Neuronal stem cell (in vitro differentiated cells): ENCODE data around the gene LGALS3BP.

Source experiments
- DNase-seq: peaks from one replicate; pipeline ENCODE4 v3.0.0-alpha.2; 2013; ENCODE audit warnings: low spot score
- H2AFZ ChIP-seq: one replicate; pipeline ENCODE4 v1.6.1; 2013; ENCODE audit warnings: mild to moderate bottlenecking, low read length, inconsistent platforms
- H2AK5ac ChIP-seq: 2 replicates; pipeline ENCODE4 v1.6.1; 2013; ENCODE audit warnings: low read depth, mild to moderate bottlenecking, inconsistent platforms, low read length, moderate library complexity, mixed read lengths
- H2BK120ac ChIP-seq: 2 replicates; pipeline ENCODE4 v1.6.1; 2013; ENCODE audit warnings: low read depth, mild to moderate bottlenecking, inconsistent platforms, low read length, moderate library complexity, mixed read lengths
- H2BK12ac ChIP-seq: one replicate; pipeline ENCODE4 v1.6.1; 2013; ENCODE audit warnings: low read length, inconsistent platforms
- H2BK15ac ChIP-seq: 2 replicates; pipeline ENCODE4 v1.6.1; 2013; ENCODE audit warnings: mild to moderate bottlenecking, low read length, inconsistent platforms, mixed read lengths
- H2BK5ac ChIP-seq: one replicate; pipeline ENCODE4 v1.6.1; 2013; ENCODE audit warnings: inconsistent platforms, mild to moderate bottlenecking, low read length, moderate library complexity
- H3K14ac ChIP-seq: one replicate; pipeline ENCODE4 v1.6.1; 2013; ENCODE audit warnings: low read length, inconsistent platforms
- H3K18ac ChIP-seq: 2 replicates; pipeline ENCODE4 v1.6.1; 2013; ENCODE audit warnings: low read length, inconsistent platforms
- H3K23ac ChIP-seq: 2 replicates; pipeline ENCODE4 v1.6.1; 2013; ENCODE audit warnings: low read depth, mild to moderate bottlenecking, mixed read lengths, low read length, inconsistent platforms; ENCODE audit not compliant: poor library complexity
- H3K27ac ChIP-seq: replicated peaks from 3 replicates; pipeline ENCODE4 v1.5.1; 2013; ENCODE audit warnings: low read length, inconsistent platforms
- H3K27me3 ChIP-seq, 3 experiments: 2 replicates each; pipeline ENCODE4 v1.6.1; 2013; ENCODE audit warnings: low read length in 3 of 3, mild to moderate bottlenecking in 2 of 3, inconsistent platforms in 1 of 3, low read depth in 1 of 3, mixed read lengths in 1 of 3, moderate library complexity in 1 of 3; ENCODE audit not compliant: control insufficient read depth in 3 of 3, insufficient read depth in 3 of 3
- H3K36me3 ChIP-seq, 2 donors: replicated peaks in 1 of 2; 2 replicates each; pipeline ENCODE4 v1.6.1; 2013; ENCODE audit warnings: low read length in 2 of 2; ENCODE audit not compliant: control insufficient read depth in 2 of 2, insufficient read depth in 2 of 2
- H3K4ac ChIP-seq: 2 replicates; pipeline ENCODE4 v1.6.1; 2013; ENCODE audit warnings: inconsistent platforms, mild to moderate bottlenecking, low read length, moderate library complexity
- H3K4me1 ChIP-seq, 2 donors: 1 replicate in 1 of 2; 2 replicates in 1 of 2; pipeline ENCODE4 v1.6.1; 2013; ENCODE audit warnings: low read length in 2 of 2, low read depth in 1 of 2; ENCODE audit not compliant: control insufficient read depth in 2 of 2, insufficient read depth in 1 of 2
- H3K4me2 ChIP-seq: one replicate; pipeline ENCODE4 v1.6.1; 2013; ENCODE audit warnings: mild to moderate bottlenecking, low read length, inconsistent platforms; ENCODE audit not compliant: insufficient read depth, poor library complexity, severe bottlenecking
- H3K4me3 ChIP-seq, 2 donors: 2 replicates each; pipeline ENCODE4 v1.5.1; 2013; ENCODE audit warnings: low read length in 2 of 2, mild to moderate bottlenecking in 2 of 2, inconsistent platforms in 1 of 2, moderate library complexity in 1 of 2
- H3K79me1 ChIP-seq: one replicate; pipeline ENCODE4 v1.6.1; 2013; ENCODE audit warnings: low read depth, mild to moderate bottlenecking, inconsistent platforms, low read length, moderate library complexity
- H3K9ac ChIP-seq: one replicate; pipeline ENCODE4 v1.6.1; 2013; ENCODE audit warnings: mild to moderate bottlenecking, low read depth, low read length, inconsistent platforms; ENCODE audit not compliant: poor library complexity
- H3K9me3 ChIP-seq, 2 donors: replicated peaks in 1 of 2; 2 replicates each; pipeline versions ENCODE3 to v1.6.1; 2013; ENCODE audit warnings: low read length in 2 of 2, mild to moderate bottlenecking in 2 of 2, inconsistent platforms in 1 of 2, low read depth in 1 of 2, mixed read lengths in 1 of 2, moderate library complexity in 1 of 2; ENCODE audit not compliant: control insufficient read depth in 2 of 2, insufficient read depth in 1 of 2
- H4K8ac ChIP-seq: one replicate; pipeline ENCODE4 v1.6.1; 2013; ENCODE audit warnings: low read depth, mild to moderate bottlenecking, inconsistent platforms, low read length, moderate library complexity
- H4K91ac ChIP-seq: one replicate; pipeline ENCODE4 v1.6.1; 2013; ENCODE audit warnings: low read length, low read depth, mild to moderate bottlenecking, inconsistent platforms; ENCODE audit not compliant: poor library complexity
- WGBS, 2 donors: extraction: QIAGEN DNeasy Blood & Tissue Kit; methylation state at CpG; one replicate each; pipeline ENCODE4 v1.1.7; 2013; ENCODE audit warnings: missing lambda C conversion rate in 2 of 2, mixed read lengths in 1 of 2; ENCODE audit not compliant: insufficient read length in 2 of 2, insufficient replicate concordance in 1 of 2; ENCODE audit errors: extremely low coverage in 2 of 2; 5-methylcytosine and 5-hydroxymethylcytosine counted together

The LGALS3BP gene

GRCh38 chr17:79017546-79018369, 38.0 kb upstream of the LGALS3BP start:
- Histone ChIP-seq H3K27ac (no peak overlapping the region), H3K23ac (no peak overlapping the region), H3K14ac (no peak overlapping the region), H3K4ac (no peak overlapping the region), H4K91ac (no peak overlapping the region), H3K9me3 (peaks cover 5 to 22% of the 10 kb centered on the region in 2 donors), H2AFZ (no peak overlapping the region), H4K8ac (no peak overlapping the region), H3K9ac (no peak overlapping the region), H3K4me1 (no peaks in the 10 kb centered on the region), H2BK5ac (no peak overlapping the region), H3K4me3 (no peak overlapping the region), H3K18ac (no peak overlapping the region), H3K79me1 (no peaks in the 10 kb centered on the region), H3K27me3 (peaks cover 0 to 43% (median 1%) of the 10 kb centered on the region in 3 experiments), H2BK15ac (no peak overlapping the region), H3K4me2 (no peak overlapping the region), H3K36me3 (no peaks in the 10 kb centered on the region), H2BK120ac (no peak overlapping the region), H2AK5ac (no peak overlapping the region), H2BK12ac (no peak overlapping the region)
- no CpG with 5 or more reads among the region's 6 CpGs for WGBS, 2 donors
- DNase-seq = no peak

- Histone ChIP-seq H3K79me1 (peaks cover 1% of the 10 kb centered on the region), H2BK12ac (no peak overlapping the region), H3K4ac (no peak overlapping the region), H2AFZ (no peak overlapping the region), H3K18ac (no peak overlapping the region), H2BK120ac (no peak overlapping the region), H3K9ac (no peak overlapping the region), H3K4me3 (no peak overlapping the region), H3K14ac (no peak overlapping the region), H3K27ac (no peak overlapping the region), H4K91ac (no peak overlapping the region), H2AK5ac (no peak overlapping the region), H3K4me1 (peaks cover 3 to 4% of the 10 kb centered on the region in 2 donors), H2BK15ac (no peak overlapping the region), H3K27me3 (peaks cover 0 to 8% (median 0%) of the 10 kb centered on the region in 3 experiments), H4K8ac (no peak overlapping the region), H2BK5ac (no peak overlapping the region), H3K23ac (no peak overlapping the region), H3K9me3 (peaks cover 5 to 22% of the 10 kb centered on the region in 2 donors), H3K36me3 (no peaks in the 10 kb centered on the region), H3K4me2 (no peak overlapping the region)
- no CpG with 5 or more reads among the region's 2 CpGs for WGBS, 2 donors
- DNase-seq = no peak
These were observed 34.5 kb upstream of the LGALS3BP start for GRCh38 chr17:79014158-79014758.

DNA sequence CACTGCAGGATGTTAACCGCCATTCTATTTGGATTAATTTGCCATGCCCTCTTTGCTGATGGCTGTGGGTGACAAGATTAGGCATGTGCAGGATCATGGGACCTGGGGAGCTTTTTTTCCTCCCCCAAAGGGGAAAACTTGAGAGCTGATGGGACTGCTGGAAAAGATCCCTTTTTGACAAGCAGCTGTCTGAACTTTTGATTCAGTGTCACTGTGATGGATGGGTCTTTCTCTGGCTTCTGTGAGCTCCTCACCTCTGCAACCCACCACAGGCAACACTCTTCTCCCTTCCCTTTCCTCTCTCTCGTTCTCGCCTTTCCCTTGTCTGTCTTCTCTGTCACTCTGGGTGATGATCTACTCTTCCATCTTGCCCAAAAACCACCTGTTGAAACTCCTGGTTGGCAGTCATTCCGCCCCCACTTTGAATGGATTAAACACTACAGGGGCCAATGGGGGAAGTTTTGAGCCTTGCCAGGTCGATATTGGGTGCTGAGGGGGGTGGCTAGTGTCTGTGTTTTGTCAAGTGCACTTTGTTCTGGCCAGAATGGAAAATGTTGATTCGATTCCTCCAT, 32.9 kb upstream of the LGALS3BP start:
- no CpG with 5 or more reads among the region's 6 CpGs for WGBS, 2 donors
- Histone ChIP-seq H3K4me2 (no peak overlapping the region), H3K9ac (no peak overlapping the region), H3K4me1 (peaks cover 8 to 10% of the 10 kb centered on the region in 2 donors), H2AFZ (no peak overlapping the region), H3K4me3 (peak overlapping the region in 1 of 2 donors; percentile 40), H3K9me3 (peaks cover 5 to 22% of the 10 kb centered on the region in 2 donors), H3K14ac (no peak overlapping the region), H3K27ac (no peak overlapping the region), H3K18ac (no peak overlapping the region), H3K79me1 (peaks cover 8% of the 10 kb centered on the region), H4K8ac (no peak overlapping the region), H2BK12ac (no peak overlapping the region), H3K27me3 (no peaks in the 10 kb centered on the region), H2BK120ac (no peak overlapping the region), H3K4ac (no peak overlapping the region), H4K91ac (no peak overlapping the region), H2BK15ac (no peak overlapping the region), H2BK5ac (no peak overlapping the region), H2AK5ac (no peak overlapping the region), H3K36me3 (peaks cover 2 to 6% of the 10 kb centered on the region in 2 donors), H3K23ac (no peak overlapping the region)
- no peak for DNase-seq
